Measurements from ENCODE around the gene SFTA2.

Gene SFTA2

DNA sequence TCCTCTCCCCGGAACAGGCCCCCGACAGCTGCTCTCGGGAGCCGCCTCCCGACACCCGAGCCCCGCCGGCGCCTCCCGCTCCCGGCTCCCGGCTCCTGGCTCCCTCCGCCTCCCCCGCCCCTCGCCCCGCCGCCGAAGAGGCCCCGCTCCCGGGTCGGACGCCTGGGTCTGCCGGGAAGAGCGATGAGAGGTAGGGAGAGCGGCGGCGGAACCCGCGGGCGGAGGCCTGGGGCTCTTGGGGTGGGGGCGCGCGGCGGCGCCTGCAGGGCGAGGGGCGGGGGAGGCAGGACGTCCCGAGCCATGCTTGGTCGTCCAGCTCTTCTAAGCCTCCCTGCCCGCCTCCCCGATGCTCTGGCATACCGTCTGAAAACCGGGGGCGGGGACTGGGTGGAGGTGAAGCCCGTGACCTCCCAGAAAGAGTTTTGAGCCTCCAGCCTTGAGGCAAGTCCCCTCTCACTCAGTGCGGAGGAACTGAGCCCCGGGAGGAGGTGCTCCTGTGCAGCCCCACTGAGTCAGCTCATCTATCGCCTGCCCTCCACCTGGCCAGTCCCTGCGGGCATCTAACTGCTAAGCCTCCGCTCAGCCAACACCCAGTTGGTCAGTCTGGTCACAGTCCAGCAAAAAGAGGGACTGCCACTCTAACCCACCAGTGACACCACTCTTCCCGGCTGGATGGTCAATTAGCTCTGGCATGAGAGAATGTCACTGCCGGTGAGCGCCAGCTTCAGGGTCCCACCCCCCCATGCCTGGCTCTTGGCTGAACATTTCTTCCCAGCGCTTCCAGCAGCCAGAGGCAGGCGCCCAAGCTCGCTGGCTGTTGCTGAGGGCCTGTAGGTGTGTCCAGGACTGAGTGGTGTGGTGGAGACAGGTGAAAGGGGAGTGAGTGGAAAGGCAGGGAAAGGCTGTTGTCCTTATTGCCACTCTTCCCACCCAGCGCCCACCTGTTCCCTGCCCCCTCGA lies 47.2 kb downstream of the SFTA2 start:
- DNase-seq (ENCODE audit: low spot score): peak; percentile 82

DNA sequence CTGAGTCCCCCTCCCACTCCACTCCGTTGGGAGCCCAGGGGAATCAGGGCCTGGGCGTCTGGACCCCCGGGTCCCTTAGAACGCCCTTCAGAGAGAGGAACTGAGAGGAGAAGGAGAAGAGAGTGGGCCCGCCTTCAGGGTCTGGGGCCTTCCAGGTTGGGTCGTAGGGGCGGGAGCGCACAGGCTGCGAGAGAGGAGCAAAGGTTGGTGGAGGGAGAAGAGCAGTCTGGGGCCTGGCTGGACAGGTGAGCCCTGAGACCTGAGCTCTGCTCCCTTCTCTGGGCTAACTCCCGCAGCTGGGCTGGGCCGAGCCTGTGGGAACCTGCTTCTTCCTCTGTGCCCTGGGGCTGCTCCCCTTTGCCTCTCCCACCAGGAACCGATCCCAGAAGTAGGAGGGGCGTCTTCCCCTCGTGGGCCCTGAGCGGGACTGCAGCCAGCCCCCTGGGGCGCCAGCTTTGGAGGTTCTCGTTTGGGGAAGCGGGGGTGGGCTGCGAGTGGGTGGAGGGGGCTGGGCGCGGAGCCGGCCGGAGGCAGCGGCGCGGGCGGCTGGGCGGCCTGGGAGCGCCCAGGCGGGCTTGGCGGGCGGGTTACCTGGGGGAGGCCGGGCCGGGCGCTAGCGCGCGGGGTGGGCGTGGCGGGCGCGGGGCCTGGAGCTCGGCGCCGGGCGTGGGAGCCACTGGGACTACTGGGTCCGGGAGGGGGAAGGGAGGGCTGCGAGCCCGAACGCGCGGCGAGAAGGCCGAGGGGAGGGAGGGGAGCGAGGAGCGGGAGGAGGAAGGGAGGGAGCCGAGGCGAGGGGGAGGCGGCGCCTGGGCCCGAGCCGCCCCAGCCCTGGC lies 48.1 kb downstream of the SFTA2 start, which contains the start of gene DDR1:
Gene DDR1, plus strand, starts transcription at position 835 of the 836 bp plus-strand sequence. CDS start 4,211 bp downstream, outside the sequence.
- in situ Hi-C loops (cut with MboI; ENCODE audit: low sequenced_read_pairs, unreplicated experiment): no loop called here
- TF ChIP-seq, protein P1, sequence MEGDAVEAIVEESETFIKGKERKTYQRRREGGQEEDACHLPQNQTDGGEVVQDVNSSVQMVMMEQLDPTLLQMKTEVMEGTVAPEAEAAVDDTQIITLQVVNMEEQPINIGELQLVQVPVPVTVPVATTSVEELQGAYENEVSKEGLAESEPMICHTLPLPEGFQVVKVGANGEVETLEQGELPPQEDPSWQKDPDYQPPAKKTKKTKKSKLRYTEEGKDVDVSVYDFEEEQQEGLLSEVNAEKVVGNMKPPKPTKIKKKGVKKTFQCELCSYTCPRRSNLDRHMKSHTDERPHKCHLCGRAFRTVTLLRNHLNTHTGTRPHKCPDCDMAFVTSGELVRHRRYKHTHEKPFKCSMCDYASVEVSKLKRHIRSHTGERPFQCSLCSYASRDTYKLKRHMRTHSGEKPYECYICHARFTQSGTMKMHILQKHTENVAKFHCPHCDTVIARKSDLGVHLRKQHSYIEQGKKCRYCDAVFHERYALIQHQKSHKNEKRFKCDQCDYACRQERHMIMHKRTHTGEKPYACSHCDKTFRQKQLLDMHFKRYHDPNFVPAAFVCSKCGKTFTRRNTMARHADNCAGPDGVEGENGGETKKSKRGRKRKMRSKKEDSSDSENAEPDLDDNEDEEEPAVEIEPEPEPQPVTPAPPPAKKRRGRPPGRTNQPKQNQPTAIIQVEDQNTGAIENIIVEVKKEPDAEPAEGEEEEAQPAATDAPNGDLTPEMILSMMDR (IDR thresholded peaks at IDR 0.05; ENCODE audit: borderline replicate concordance, control extremely low read depth, extremely low read depth, insufficient read depth, missing control alignments): no peak
- peak; percentile 88 for DNase-seq (ENCODE audit: low spot score)

More for the DNA sequence above, 47.2 kb downstream of the SFTA2 start:
- in situ Hi-C loops (cut with MboI; ENCODE audit: low sequenced_read_pairs, unreplicated experiment): no loop called here
- TF ChIP-seq, protein P1 (IDR thresholded peaks at IDR 0.05; ENCODE audit: borderline replicate concordance, control extremely low read depth, extremely low read depth, insufficient read depth, missing control alignments): no peak

DNA sequence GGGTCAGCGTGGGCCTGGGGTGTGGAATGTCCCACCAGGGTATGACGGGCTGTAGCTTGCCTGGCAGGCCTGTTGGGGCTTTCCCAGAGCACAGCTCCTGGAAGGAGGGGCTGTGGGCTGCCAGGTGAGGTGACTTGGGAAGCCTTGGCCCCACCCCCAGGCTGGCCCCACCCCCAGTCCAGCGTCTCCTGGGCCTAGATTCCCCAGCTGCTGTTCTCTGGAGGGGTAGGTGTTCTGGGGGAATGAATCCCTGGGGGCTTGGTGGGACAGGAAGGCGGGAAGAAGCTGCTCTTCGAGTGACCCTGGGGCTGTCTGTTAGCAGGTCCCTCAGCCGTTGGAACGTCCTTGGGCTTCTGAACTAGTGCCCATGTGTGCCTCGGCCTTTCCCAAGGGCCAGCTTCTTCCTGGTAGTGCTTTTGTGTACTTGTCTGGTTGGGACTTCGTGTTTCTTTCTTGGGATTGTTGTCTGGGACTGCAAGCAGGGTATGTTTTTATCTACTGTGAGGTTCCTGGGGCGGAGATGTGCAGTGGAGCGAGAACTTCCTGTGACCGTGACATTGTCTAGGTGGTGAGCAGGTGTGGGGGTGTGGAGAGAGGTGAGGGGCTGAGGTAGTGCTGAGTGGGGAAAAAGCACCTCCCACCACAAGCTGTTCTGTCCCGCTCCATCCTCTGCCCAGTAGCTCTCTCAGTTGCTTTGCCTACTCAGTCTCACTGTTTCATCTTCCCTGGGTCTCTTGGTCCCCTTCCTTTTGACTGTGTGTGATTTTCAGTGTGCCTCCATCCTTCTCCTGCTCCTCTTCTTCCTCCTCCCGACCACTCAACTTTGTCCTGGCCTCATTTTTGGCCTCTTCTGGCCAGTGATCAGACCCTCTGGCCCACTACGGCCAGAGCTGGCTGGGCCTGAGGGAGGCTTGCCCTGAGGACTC lies 48.9 kb downstream of the SFTA2 start:
- DNase-seq (ENCODE audit: low spot score): peak; percentile 78
- in situ Hi-C loops (cut with MboI; ENCODE audit: low sequenced_read_pairs, unreplicated experiment): no loop called here
- TF ChIP-seq, protein P1 (IDR thresholded peaks at IDR 0.05; ENCODE audit: borderline replicate concordance, control extremely low read depth, extremely low read depth, insufficient read depth, missing control alignments): no peak

DNA sequence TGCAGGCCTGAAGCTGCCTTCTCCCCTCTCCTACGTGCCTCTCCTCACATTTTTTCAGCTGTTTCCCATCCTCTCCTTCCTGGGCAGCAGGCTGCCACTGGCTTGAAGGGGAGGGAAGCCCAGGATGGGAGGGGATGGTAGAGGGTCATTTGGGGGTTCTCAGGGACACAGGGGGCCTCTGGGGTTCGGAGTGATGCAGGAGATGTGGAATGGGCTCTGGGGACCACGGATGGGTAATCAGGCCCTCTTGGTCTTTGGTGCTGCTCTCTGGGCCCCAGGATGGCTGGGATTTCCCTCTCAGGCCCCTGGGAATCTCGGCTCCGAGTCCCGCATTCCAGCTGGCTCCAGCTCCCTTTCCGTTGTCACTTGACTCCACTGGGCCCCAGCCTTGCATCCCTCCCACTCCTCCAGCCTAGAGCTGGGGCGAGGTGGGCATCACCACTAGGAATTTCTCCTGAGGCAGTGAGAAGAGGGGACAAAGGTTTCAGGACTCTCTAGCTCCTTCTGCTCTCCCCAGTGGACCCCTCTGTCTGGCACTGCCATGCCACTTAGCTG lies 49.7 kb downstream of the SFTA2 start:
- in situ Hi-C loops (cut with MboI; ENCODE audit: low sequenced_read_pairs, unreplicated experiment): no loop called here
- TF ChIP-seq, protein P1 (IDR thresholded peaks at IDR 0.05; ENCODE audit: borderline replicate concordance, control extremely low read depth, extremely low read depth, insufficient read depth, missing control alignments): no peak
- peak; percentile 10 for DNase-seq (ENCODE audit: low spot score)

DNA sequence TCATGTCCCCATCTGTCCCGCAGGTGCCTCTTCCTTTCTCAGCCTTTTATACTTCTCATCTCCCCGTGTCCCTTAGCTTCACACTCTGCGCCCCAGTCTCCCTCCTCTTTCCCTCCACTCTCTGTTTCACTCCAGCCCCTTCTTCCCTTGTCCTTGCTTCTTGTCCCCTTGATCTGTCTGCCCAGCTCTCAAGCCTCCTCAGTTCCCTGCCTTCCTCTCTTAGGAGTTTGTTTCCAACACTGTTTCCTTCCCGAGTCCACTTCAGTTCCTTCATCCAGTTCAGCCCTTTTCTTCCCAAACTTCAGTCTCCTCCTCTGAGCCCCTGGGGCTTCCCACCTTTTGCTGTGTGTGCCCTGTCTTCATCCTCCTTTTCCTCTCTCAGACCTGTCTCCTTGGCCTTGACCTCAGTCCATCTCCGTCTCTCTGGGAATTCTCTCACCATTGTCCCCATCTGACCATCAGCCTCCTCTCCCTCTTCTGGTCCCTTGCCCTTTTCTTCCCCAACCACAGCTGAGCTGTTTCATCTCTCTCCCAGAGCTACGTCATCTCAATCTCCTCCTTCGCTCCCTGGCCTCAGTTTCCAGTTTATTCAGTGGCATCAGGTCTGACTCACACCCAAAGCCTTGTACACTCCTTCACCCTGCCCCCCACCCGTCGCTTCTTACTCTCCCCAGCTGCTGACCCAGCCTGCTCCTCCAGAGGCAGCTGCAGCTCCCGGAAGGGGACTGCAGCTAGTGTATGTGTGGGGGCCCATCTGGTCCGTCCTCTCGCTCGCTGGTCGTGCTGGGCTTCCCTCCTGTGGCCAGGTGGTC lies 50.4 kb downstream of the SFTA2 start:
- in situ Hi-C loops (cut with MboI; ENCODE audit: low sequenced_read_pairs, unreplicated experiment): no loop called here
- TF ChIP-seq, protein P1 (IDR thresholded peaks at IDR 0.05; ENCODE audit: borderline replicate concordance, control extremely low read depth, extremely low read depth, insufficient read depth, missing control alignments): no peak
- DNase-seq (ENCODE audit: low spot score): peak; percentile 21
